ENCODE measurements around the gene MCC. TPM values are rescaled to one million over a fixed set of nuclear protein-coding genes. Genes with fewer than 3 reads are reported as not detected.

Gene MCC
- total RNA-seq, 1 donor from 2014 or later = 46.1 TPM

DNA sequence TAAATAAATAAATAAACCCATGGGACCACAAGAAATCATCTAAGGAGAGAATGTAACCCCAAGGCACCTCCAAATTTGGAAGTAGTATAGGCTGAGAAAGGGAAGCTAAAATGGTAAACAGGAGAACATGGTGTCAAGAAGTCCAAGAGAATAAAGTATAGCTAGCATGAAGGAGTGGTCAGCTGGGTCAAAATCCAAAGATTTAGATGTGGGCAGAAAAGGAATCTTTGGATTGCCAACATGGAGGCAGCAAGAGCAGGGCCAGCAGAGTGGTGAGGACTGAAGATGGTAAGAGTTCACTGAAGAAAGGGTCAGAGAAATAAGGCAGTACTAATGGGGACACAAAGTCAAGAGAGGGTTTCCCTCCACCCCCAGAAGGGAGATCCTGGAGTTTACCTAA is 106.5 kb downstream of the MCC start:
- TF ChIP-seq, protein P1, sequence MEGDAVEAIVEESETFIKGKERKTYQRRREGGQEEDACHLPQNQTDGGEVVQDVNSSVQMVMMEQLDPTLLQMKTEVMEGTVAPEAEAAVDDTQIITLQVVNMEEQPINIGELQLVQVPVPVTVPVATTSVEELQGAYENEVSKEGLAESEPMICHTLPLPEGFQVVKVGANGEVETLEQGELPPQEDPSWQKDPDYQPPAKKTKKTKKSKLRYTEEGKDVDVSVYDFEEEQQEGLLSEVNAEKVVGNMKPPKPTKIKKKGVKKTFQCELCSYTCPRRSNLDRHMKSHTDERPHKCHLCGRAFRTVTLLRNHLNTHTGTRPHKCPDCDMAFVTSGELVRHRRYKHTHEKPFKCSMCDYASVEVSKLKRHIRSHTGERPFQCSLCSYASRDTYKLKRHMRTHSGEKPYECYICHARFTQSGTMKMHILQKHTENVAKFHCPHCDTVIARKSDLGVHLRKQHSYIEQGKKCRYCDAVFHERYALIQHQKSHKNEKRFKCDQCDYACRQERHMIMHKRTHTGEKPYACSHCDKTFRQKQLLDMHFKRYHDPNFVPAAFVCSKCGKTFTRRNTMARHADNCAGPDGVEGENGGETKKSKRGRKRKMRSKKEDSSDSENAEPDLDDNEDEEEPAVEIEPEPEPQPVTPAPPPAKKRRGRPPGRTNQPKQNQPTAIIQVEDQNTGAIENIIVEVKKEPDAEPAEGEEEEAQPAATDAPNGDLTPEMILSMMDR (IDR thresholded peaks at IDR 0.05; ENCODE audit: partially characterized antibody, unreplicated experiment) = no peak
- H3K4me1 Mint-ChIP-seq (ENCODE audit: low read depth, unreplicated experiment) = no peaks in the 10 kb centered on the region
- H3K27me3 Mint-ChIP-seq (ENCODE audit: unreplicated experiment) = no peaks in the 10 kb centered on the region
- no peak for DNase-seq
- H3K4me3 Mint-ChIP-seq (ENCODE audit: unreplicated experiment) = no peak overlapping the region
- H3K9me3 Mint-ChIP-seq (ENCODE audit: unreplicated experiment) = peaks cover 4% of the 10 kb centered on the region
- no peaks in the 10 kb centered on the region for H3K36me3 Mint-ChIP-seq (ENCODE audit: unreplicated experiment)
- H3K27ac Mint-ChIP-seq (ENCODE audit: unreplicated experiment) = no peak overlapping the region

- H3K4me1 Mint-ChIP-seq (ENCODE audit: low read depth, unreplicated experiment) = no peaks in the 10 kb centered on the region
- no peak for DNase-seq
- TF ChIP-seq, protein P1 (IDR thresholded peaks at IDR 0.05; ENCODE audit: partially characterized antibody, unreplicated experiment) = no peak
- peaks cover 3% of the 10 kb centered on the region for H3K9me3 Mint-ChIP-seq (ENCODE audit: unreplicated experiment)
- no peaks in the 10 kb centered on the region for H3K36me3 Mint-ChIP-seq (ENCODE audit: unreplicated experiment)
- no peak overlapping the region for H3K4me3 Mint-ChIP-seq (ENCODE audit: unreplicated experiment)
- H3K27ac Mint-ChIP-seq (ENCODE audit: unreplicated experiment) = no peak overlapping the region
- no peaks in the 10 kb centered on the region for H3K27me3 Mint-ChIP-seq (ENCODE audit: unreplicated experiment)
Observed at GRCh38 chr5:113380807-113381326, 107.4 kb downstream of the MCC start.

DNA sequence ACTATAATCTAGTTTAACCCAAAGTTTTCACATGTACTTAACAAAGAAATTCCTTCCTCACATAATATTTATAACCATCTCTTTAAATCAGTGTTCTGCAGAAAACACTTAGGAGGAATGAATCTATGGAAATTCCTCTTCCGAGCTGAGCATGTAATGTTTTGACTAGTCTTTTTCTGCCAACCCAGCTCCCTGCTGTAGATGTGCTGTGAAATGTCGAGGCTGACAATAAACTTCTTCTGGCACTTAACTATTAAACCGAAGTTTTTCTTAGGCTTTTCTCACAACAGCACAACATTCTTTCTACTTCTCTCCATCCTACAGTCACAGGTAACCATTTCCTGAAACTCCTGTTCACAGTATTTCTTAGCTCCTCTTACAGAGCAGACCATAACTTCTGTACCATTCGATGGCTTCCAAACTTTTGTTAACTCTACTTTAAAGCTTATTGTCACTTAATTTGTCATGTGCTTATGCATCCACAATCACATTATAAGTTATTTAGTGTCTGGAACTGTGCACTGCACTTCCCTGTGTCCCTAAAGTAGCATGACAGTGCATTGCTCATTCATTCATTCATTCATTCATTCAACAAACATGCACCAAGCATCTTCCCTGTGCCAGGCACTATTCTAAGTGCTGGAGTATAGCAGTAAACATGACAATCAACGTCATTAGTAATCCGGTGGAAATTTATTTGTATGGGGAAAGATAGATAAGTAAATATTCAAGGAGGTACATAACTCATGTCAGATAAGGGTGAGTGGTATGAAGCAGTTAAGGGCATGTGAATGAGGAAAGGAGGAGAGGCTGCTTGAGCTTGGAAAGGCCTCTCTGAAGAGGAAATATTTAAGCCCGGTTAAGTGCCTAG is 108.1 kb downstream of the MCC start:
- H3K9me3 Mint-ChIP-seq (ENCODE audit: unreplicated experiment) = peaks cover 3% of the 10 kb centered on the region
- no peak for DNase-seq
- H3K27ac Mint-ChIP-seq (ENCODE audit: unreplicated experiment) = no peak overlapping the region
- TF ChIP-seq, protein P1 (IDR thresholded peaks at IDR 0.05; ENCODE audit: partially characterized antibody, unreplicated experiment) = no peak
- no peaks in the 10 kb centered on the region for H3K27me3 Mint-ChIP-seq (ENCODE audit: unreplicated experiment)
- H3K36me3 Mint-ChIP-seq (ENCODE audit: unreplicated experiment) = no peaks in the 10 kb centered on the region
- H3K4me1 Mint-ChIP-seq (ENCODE audit: low read depth, unreplicated experiment) = no peaks in the 10 kb centered on the region
- no peak overlapping the region for H3K4me3 Mint-ChIP-seq (ENCODE audit: unreplicated experiment)

GRCh38 chr5:113378959-113379541 is 109.2 kb downstream of the MCC start:
- Mint-ChIP-seq H3K36me3 (ENCODE audit: unreplicated experiment) (no peaks in the 10 kb centered on the region), H3K4me3 (ENCODE audit: unreplicated experiment) (no peak overlapping the region), H3K27me3 (ENCODE audit: unreplicated experiment) (no peaks in the 10 kb centered on the region), H3K27ac (ENCODE audit: unreplicated experiment) (no peak overlapping the region), H3K4me1 (ENCODE audit: low read depth, unreplicated experiment) (no peaks in the 10 kb centered on the region), H3K9me3 (ENCODE audit: unreplicated experiment) (peaks cover 3% of the 10 kb centered on the region)
- TF ChIP-seq, protein P1 (IDR thresholded peaks at IDR 0.05; ENCODE audit: partially characterized antibody, unreplicated experiment) = peak; percentile 85
- peak; percentile 72 for DNase-seq

- TF ChIP-seq, protein P1 (IDR thresholded peaks at IDR 0.05; ENCODE audit: partially characterized antibody, unreplicated experiment) = no peak
- no peaks in the 10 kb centered on the region for H3K36me3 Mint-ChIP-seq (ENCODE audit: unreplicated experiment)
- H3K4me1 Mint-ChIP-seq (ENCODE audit: low read depth, unreplicated experiment) = no peaks in the 10 kb centered on the region
- no peak for DNase-seq
- H3K4me3 Mint-ChIP-seq (ENCODE audit: unreplicated experiment) = no peak overlapping the region
- no peaks in the 10 kb centered on the region for H3K27me3 Mint-ChIP-seq (ENCODE audit: unreplicated experiment)
- H3K27ac Mint-ChIP-seq (ENCODE audit: unreplicated experiment) = no peak overlapping the region
- H3K9me3 Mint-ChIP-seq (ENCODE audit: unreplicated experiment) = peaks cover 3% of the 10 kb centered on the region
Observed at GRCh38 chr5:113378514-113378913, 109.7 kb downstream of the MCC start.
